Astrocyte (in vitro differentiated cells and primary cell): ENCODE measurements around the gene CRYBG2.

Source experiments
- EZH2 ChIP-seq: IDR thresholded peaks from 2 replicates; pipeline ENCODE4 v1.6.1; 2012; ENCODE audit warnings: mild to moderate bottlenecking, low read length, inconsistent platforms; ENCODE audit not compliant: insufficient read depth
- TF ChIP-seq, protein P1 (sequence below): IDR thresholded peaks from 2 replicates; pipeline ENCODE4 v1.5.1; 2011; ENCODE audit warnings: low read depth, mild to moderate bottlenecking, inconsistent platforms, low read length, moderate library complexity; ENCODE audit not compliant: insufficient read depth

DNA sequence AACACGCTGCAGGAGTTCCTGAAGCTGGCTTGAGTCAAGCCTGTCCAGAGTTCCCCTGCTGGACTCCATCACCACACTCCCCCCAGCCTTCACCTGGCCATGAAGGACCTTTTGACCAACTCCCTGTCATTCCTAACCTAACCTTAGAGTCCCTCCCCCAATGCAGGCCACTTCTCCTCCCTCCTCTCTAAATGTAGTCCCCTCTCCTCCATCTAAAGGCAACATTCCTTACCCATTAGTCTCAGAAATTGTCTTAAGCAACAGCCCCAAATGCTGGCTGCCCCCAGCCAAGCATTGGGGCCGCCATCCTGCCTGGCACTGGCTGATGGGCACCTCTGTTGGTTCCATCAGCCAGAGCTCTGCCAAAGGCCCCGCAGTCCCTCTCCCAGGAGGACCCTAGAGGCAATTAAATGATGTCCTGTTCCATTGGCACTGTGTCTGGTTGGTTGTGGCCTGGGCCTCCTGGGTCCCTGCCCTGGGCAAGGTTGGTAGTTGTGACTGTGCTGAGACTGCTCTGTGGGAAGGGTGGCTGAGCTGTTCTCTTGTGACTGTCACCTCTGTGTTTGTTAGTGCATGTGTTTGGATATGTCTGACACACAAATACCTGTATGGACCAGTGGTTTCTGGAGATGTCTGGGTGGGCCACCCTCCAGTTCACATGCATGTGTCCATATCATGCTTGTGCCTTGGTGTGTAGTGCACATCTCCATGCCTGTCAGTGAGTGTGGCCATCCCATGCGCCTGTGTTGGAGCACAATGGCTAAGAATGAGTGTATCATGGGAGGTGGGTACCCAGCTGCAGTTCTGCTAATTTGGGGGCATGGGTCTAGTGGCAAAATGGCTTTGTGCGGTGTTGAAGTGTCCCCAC, 72.6 kb downstream of the CRYBG2 start:
- TF ChIP-seq, protein P1, sequence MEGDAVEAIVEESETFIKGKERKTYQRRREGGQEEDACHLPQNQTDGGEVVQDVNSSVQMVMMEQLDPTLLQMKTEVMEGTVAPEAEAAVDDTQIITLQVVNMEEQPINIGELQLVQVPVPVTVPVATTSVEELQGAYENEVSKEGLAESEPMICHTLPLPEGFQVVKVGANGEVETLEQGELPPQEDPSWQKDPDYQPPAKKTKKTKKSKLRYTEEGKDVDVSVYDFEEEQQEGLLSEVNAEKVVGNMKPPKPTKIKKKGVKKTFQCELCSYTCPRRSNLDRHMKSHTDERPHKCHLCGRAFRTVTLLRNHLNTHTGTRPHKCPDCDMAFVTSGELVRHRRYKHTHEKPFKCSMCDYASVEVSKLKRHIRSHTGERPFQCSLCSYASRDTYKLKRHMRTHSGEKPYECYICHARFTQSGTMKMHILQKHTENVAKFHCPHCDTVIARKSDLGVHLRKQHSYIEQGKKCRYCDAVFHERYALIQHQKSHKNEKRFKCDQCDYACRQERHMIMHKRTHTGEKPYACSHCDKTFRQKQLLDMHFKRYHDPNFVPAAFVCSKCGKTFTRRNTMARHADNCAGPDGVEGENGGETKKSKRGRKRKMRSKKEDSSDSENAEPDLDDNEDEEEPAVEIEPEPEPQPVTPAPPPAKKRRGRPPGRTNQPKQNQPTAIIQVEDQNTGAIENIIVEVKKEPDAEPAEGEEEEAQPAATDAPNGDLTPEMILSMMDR: no peak
- TF ChIP-seq EZH2: no peak
